ENCODE measurements around the gene PRKAG2. TPM values are rescaled to one million over a fixed set of nuclear protein-coding genes. Genes with fewer than 3 reads are reported as not detected.
"Not testable (repeated sequence)": the region's sequence is repeated elsewhere in the genome, so short reads cannot be mapped to it uniquely, and the experiment has no call there.

PRKAG2 gene
- total RNA-seq, 1 donor from 2014 or later, result 55.4 TPM

DNA sequence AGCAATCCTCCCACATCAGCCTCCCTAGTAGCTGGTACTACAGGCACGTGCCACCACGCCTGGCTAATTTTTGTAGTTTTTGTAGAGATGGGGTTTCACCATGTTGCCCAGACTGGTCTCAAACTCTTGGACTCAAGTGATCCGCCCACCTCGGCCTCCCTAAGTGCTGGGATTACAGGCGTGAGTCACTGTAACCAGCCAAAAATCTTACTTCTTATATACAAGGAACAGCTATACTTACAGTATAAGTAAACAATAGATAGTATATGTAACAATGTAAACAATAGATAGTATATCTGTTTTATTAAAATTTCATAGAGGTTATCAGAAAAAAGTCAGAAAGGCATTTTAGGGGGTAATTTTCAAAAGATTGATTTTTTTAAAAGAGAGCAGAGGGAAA, 128.9 kb downstream of the PRKAG2 start:
- DNase-seq (ENCODE audit: low spot score), result not testable (repeated sequence)

DNA sequence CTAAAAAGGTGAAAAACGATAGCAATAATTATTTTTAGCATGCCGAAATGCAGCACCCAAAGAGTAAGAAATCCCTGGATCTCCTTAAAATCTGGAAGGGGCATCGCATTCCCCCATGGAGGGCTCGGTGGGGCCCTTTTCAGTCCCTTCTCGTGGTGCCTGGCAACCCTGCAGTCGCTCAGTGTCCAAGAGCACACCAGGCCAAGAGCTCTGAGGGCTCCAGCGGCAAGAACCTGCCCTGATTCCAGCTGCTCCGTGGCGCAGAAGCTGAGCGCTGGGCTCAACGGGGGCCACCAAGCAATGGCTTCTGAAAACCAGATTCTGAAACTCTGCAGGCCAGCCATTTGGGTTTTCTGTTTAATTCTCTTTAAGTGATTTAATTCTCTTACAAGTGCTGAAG, 131.2 kb downstream of the PRKAG2 start:
- no peak for DNase-seq (ENCODE audit: low spot score)

DNA sequence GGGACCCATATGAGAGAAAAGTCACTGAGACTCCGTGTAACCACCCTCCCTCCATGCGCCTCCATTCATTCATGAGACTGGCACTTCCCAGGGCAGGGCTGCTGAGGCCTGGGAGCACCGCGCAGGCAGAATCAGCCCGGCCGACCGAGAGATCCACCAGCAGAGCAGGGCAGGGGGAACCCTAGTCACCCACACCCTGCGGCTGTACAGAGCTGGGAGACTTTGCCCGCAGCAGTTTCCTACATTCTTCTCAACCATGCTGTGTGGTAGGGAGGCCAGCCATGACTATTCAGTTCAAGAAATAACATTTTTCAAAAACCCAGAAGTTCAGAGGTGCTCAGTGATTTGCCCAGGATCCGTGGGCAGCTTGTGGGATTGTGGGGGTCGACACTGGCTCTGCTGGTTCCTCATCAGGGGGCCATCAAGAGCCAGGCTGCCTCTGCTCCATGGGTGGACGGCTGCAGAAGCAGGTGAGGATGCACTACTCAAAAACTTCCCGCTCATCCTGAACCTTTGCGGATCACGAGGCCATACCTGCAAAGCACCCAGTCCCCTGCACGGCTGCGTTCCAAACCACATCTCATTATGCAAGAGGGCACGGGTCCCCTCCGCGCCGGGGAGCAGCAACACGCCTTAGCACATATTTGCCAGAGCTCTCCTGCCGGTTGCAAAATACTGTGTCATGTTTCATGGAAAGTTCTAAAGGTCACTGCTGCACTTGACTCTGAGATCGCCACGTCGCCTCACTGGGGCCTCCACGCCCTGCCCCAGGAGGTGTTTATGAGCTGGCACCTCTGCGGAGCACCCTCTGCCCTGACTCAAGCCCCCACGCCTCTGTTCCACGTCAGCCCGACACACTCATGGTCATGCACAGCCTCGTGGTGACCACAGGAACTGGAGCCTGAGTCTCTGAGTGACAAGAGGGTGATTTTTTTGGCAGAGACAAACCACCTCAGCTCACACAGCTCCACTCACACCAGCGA, 132.0 kb downstream of the PRKAG2 start:
- no peak for DNase-seq (ENCODE audit: low spot score)

DNA sequence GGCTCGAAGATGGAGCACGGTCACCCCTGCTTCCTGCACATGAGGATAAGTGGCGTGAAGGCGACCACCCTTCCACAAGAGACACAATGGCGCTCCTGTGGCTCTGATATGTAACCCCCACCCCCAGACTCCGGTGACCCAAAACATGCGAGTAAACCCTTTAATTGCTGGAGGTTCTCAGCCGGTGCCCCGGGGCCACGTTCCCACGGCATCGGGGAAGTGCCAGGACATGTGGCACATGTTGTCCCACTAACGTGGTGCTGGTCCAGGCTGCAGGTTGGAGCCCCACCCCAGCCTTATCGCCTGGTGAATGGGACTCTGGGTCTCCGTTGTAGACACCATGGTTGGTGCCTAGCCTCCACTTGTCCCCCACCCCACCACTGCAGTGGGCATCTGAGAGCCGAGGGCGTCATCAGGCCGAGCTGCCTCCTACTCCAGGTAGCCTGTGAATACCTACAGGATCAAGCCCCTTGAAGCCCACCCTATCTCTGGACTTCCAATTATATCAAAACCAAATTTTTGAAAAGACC, 132.8 kb downstream of the PRKAG2 start:
- DNase-seq (ENCODE audit: low spot score), result no peak

DNA sequence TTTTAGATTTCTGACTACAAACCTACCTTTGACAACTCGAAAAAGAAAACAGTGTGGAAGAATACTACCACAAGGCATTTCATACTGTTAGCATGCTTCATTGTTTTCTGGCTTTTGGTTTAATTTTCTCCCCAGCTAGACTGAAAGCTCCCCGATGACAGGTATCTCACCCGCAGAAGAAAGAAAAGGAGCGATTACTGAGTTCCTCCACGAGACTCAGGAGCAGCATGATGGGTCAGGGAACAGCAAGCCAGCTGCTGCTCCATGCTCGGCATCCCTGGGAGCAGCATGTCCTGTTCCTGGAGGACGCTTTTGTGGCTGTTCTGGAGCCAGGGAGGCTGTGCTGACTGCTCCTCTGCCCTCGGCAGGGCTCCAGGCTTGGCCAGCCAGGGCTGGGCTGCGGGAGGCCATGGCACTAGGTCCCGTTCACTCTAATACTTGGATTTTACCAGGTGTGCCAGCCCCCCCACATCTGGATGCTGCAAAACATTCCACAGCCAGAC, 133.4 kb downstream of the PRKAG2 start:
- no peak for DNase-seq (ENCODE audit: low spot score)

DNA sequence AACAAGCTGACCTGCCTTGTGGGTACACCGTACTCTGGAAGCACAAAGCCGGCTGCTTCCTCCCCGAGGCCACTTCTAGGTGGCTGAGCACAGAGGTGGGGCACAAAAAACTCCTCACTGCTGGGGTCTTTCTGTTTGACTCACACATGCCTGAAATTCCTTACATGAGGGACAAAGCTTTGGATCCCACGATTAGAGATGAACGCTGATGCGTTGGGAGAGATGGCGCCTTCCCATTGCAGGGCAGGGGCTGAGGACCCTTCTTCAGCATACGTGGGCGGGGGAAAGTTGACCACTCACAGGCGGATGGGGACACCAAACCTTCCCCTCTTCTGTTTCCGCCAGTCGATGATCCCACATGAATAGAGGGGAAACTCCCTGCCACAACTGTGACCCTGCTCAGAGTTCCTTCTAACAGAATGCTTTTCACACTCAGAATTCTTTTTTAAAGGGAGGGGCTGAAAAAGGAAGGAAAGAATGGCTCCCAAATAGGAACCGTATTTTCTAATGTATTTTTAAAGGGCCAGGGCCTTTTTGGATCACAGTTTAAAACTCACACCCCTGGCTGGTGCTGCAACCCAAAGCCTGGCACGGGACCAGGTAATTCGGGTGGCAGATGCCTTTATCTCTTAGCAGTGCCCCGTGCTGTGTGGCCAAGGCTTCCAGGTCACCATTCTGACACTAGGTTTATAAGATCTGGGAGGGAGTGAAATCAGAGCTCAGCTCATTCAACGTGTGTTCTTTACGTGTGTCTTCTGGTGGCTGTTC, 134.0 kb downstream of the PRKAG2 start:
- DNase-seq (ENCODE audit: low spot score), result no peak

DNA sequence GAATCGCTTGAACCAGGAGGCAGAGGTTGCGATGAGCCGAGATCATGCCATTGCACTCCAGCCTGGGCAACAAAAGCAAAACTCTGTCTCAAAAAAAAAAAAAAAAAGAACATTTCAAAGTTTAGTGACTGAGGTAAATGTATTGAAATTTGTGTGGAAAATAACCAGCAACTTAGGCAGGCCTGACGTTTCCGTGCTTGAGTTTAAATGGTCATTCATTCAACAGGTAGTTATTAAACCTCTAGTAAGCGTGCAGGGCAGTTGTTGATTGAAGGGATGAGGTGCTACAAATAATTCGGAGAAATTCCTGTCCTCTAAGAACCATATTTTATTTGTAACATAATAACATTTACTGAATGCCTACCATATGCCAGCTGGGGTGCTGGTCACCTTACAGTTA, 135.3 kb downstream of the PRKAG2 start:
- DNase-seq (ENCODE audit: low spot score), result no peak

DNA sequence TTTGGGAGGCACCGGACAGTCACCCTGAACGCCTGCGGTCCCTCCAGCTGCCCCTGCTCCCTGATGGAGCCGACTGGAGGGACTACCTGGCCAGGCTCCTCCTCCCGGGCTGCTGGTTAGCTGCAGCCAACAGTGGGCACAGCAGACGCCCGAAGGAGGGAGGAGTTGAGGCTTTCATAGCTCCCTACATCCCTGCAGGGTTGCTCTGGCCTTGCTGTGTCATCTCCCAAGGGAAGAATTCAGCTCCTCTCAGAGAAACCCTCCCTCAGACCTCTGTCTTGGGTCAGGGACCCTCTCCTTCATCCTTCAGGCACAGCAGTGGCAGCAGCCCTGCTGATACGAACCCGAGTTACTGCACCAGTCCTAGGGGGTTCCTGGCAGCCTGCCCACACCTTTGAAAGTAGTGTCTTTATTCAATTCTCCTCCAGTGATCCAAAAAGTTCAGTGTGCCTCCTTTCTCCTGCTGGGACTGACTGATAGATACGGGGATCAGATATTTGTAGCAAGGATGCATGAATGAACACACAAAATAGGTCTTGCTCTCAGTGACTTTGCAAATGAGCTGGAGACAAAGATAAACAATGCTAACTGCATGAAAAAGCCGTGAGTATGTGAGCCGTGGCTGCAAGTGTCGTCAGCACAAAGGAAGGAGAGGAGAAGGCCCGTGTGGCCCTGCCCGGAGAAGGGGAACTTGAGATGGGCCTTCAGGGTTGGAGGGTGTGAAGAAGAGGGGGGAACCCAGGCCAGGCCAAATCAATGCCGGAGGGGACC, 136.6 kb downstream of the PRKAG2 start:
- DNase-seq (ENCODE audit: low spot score), result no peak

DNA sequence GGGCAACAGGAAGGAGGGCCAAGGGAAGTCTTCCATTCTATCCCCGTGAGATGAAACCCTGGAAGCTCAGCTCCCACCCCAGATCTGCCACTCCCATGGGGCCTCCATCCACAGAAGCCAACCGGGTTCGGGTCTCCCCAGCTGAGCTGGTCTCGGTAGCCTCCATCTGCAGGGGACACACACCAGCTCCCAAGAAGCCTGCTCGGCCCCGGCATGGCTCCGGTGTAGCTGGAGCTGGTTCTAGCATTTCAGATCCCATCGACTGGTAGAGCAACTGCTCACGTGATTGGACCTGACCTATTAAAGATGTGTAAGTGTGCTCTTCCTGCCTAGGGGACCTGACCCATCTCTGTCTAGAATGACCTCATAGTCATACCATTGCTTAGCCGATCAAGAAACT, 138.0 kb downstream of the PRKAG2 start:
- no peak for DNase-seq (ENCODE audit: low spot score)

DNA sequence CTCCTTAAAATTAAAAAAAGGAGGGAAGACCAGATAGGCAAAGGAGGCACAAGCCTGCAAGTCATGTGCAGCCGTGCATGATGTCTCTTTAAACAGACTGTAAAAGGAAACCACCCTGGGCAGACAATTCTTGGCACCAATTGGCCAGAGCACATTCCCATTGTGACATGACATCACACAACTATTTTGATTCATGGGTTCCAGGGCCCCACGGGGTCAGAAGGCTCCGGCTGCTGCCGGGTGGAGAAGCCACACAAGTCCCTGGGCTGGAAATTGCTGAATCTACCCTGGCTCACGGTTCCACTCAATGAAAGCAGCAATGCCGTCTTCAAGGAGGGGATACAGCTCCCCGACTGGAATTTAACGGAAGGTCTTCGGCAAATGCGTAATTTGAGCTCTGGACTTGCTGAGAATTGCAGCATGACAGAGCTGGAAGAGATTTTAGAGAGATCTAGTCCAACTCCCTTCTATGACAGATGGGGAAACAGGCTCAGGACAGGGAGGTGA, 140.5 kb downstream of the PRKAG2 start:
- peak; percentile 81 for DNase-seq (ENCODE audit: low spot score)

DNA sequence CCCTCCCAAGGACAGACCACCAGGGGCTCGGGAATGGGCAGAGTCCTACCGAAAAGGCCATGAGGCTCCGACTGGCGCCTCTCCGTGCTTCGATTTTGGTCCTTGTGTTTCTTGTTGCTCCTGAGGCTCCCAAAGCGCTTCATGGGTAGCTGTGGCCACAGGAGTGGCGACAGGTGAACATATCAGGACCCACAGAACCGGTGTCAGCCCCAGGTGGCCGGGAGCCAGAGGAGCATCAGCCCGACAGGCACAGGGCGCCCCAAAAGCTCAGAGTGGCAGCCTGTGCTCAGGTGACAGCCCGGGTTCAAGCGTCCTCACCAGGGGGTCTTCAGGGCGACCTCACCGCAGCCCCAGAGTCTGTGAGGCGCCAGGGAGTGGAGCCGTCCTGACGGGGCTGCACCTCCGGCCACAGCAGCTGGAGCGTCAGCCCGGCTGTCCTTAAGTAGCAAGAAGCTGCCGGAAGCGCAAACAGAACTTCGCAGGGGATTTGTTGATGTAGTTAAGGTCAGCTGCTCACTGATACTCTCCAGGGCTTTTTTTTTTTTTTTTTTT, 141.0 kb downstream of the PRKAG2 start:
- DNase-seq (ENCODE audit: low spot score), result no peak

DNA sequence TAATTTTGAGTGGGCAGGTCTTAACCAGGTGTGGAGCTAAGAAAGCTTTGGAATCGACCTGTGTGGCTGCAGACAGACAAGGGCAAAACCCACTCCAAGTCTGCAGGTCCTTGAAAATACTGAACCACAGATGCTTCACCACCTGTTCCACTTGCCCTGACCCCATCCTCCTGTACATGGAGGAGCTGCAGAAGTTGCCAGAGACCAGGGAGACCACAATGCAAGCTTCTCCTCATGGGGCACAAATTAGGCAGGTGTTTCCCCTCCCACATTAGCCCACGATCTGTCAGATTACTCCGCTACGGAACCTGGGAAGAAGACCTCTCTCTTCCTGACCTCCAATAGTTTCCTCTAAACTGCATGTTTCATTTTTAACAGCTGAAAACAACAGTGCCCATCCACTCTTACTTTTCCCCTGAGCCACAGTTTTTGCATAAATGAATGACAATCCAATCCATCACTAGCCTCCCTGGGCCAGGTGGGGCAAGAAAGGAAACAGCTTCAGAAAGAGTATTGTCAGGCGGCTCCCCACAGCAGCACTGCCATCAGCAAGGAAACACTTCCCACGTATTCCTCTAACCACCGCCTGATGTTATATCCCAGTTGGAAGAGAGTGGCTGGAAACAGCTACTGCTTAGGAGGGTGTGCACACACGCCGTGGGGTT, 141.6 kb downstream of the PRKAG2 start:
- DNase-seq (ENCODE audit: low spot score), result no peak

DNA sequence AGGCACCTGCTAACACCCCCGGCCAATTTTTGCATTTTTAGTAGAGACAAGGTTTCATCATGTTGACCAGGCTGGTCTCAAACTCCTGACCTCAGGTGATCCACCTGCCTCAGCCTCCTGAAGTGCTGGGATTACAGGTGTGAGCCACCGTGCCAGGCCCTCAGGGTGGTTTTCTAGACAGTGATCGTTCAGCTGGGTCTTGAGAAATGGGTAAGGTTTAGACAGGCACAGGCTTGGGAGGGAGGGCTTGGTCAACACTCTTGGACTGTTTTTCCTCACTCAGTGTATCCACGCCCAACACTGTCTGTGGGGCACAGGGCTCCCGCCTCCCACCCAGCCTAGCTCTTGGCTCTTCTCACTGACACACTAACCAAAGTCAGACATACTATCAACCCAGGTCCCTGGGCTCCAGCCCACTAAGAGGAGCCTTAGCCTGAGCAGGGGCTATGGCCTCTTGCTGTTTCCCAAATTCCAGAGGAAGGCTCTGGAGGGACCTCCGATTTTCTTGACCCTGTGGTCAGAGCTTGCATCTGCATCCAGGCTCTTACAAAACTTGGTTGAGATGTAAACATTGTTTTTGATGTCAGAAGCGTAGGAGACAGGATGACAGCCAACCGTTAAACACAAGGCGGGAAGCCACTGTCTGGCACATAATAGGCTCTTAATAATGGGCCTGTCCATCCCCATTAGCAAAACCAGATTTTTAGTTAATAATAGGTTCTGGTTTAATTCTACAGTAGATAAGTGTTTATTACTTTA, 143.9 kb downstream of the PRKAG2 start:
- no peak for DNase-seq (ENCODE audit: low spot score)

DNA sequence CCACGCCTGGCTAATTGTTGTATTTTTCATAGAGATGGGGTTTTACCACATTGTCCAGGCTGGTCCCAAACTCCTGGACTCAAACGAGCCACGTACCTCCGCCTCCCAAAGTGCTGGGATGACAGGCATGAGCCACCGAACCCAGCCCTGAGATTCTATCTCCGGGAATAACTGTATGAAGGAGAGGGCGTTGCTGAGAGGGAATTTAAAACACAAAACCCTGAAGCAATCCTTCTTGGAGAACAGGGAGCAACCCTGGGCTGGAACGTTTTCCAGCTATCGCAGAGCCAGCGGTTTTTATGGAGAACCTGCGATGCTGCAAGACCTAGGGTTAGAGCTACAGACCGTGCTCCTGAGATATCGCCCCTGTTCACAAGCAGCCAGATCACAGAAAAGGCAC, 144.6 kb downstream of the PRKAG2 start:
- no peak for DNase-seq (ENCODE audit: low spot score)

DNA sequence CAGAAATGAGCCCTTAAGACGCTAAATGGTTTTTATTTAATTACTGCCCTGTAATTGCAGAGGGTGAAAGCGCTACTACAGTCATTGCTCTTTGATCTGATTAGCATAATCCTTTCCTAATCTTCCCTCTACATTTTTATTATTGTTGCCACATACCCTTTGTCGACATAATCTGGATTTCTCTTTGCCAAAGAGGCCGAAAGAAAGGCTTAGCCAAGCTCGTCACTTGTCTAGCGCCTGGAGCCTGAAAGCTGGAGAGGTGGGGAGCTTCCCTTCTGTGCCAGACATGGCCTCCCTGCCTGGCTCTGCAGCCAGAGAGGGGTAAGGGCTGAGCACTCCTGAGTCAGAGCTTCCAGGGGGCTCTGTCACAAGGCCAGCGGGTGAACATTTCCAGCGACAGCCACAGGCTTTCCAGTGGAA, 145.9 kb downstream of the PRKAG2 start:
- no peak for DNase-seq (ENCODE audit: low spot score)

DNA sequence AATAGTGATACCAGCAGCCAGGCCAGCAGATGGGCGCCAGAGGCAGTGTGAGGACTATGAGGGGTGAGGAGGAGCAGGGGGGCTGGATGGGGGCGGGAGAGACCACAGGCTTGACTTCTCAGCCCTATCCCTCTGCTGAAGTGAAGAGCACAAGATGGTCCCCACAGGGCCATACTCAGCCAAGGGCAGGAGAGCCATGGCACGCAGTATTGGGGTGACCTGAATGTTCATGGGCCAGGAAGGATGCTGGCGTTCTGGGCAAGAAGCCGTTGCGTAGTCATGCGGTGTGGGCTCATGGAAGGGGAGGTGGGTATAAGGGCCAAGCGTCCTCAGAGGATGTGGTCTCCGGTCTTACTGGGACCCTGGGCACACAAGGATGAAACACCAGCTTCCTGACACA, 146.3 kb downstream of the PRKAG2 start:
- DNase-seq (ENCODE audit: low spot score), result no peak

DNA sequence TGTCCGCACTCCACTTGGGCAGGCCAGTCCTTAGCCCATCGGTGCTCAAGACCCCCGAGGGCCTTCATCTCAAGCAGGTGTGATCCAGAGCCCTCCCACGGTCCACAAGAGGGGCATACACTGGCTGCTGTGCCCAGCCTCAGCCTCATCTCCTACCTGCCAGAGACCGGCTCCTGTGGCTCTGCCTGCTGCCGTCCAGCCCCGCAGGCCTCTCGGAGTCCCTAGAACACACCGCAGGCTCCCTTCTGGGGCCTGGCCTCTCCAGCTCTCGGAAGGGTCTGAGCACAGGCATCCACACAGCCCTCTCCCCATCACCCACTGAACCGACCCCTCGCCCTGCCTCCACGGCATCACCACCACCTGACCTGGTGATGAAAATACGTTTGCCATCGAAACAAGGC, 147.4 kb downstream of the PRKAG2 start:
- DNase-seq (ENCODE audit: low spot score), result no peak

DNA sequence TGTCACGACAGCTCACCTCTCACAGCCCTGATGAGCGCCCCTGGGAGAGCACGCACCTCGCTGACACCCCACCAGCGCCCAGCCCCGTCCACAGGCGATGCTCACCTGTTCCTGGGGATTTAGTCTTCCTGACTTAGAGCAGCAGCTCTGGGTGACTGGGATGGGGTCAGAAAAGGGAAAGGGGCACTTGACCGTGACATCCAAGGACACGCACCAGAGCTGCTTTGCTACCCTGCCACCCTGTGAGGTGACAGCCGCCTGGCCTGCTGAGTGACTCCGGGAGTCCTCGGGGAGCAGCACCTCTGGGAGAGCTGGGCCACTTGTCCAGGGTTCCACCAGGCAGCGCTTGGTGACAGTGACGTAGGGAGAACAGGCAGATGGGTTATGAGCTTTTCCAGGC, 148.2 kb downstream of the PRKAG2 start:
- DNase-seq (ENCODE audit: low spot score), result no peak

DNA sequence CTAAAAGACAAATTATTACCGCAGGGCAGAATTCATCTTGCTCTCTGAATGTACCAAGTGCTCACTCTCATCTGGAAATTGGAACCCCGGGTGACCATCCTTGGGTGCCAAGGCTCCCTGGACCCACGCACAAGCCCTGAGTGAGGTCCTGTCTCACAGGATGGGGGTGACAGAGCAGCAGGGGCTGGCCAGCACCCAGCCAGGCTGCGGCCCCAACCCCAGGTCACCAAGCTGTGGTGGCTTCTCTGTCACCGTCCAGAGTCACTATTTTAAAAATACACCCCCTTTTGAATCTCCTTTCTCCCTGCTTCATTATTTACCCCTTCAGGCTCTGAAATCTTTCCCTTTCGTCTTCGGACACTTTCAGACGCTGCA, 148.6 kb downstream of the PRKAG2 start:
- DNase-seq (ENCODE audit: low spot score), result no peak

Measured in ureter (tissue), 1 donor.